T-helper 22 cell (primary cell): ENCODE measurements around the gene GLT1D1.
"Not testable (repeated sequence)": the region's sequence is repeated elsewhere in the genome, so short reads cannot be mapped to it uniquely, and the experiment has no call there.

ENCODE experiments used
- DNase-seq: peaks from one replicate; pipeline ENCODE4 v3.0.0-alpha.2; 2020; ENCODE audit warnings: low read depth

GLT1D1 gene

DNA sequence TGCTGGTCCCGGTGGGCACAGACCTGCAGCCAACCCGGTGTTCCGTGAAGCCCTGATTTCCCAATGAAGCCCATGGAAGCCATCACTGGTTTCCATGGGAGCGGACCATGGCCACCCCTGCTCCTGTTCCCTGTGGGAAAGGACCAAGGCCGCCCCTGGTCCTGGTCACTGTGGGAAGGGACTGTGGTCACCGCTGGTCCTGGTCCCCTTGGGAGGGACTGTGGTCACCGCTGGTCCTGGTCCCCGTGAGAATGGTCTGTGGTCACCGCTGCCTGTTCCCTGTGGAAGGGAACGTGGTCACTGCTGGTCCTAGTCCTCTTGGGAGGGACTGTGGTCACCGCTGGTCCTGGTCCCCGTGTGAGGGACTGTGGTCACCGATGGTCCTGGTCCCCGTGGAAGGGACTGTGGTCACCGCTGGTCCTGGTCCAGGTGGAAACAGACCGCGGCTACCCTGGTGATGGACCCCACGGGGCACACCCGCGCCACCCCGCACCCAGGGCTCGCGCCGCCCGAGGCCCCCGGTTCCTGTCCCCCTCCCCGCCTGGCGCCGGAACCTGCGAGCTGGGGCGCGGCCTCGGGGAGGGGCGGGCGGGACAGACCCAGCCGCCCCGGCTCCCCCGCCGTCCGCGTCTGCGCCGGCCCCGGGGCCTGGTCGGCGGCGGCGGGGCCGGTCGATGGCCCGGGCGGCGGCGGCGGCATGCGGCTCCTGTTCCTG lies at the start of gene GLT1D1:
Gene GLT1D1, plus strand, starts transcription at position 594 of the 715 bp plus-strand sequence. Its CDS starts 104 bp downstream, at position 698.
- DNase-seq, result no peak

DNA sequence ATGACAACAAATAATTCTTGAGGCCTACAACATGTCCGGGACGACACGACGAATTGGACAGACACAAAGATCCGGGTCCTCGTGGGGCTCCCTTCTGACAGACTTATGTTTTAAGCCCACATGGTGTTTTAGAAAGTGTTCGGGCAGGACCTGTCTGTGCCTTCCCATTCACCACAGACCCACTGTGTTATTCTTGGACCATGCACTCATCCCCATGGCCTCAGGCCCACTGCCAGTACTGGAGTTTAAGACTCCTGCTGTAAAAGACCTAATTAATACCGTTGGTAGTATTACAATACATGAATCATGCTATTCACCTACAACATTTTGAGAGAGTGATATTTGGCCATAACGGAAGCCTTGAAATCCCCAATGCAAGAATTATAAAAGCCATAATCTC lies 49.5 kb upstream of the GLT1D1 start:
- DNase-seq, result no peak

DNA sequence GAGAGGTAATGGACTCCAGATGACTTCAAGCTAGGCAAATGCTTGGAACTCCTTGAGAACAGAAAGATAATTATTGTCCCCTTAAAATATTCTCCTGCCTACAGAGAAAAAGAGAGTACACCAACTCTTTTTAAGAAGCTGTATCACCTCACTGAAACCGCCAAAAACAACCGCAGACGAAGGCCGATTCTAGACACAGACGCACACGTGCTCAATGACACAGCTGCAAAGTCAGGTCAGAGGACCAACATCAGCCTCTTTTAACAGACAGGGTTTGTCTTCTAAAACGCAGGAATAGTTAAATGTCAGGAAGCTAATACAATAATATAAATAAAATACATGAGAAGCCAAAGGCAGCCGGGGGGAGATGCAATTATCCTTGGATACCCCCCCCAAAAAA lies 48.5 kb upstream of the GLT1D1 start:
- no peak for DNase-seq

DNA sequence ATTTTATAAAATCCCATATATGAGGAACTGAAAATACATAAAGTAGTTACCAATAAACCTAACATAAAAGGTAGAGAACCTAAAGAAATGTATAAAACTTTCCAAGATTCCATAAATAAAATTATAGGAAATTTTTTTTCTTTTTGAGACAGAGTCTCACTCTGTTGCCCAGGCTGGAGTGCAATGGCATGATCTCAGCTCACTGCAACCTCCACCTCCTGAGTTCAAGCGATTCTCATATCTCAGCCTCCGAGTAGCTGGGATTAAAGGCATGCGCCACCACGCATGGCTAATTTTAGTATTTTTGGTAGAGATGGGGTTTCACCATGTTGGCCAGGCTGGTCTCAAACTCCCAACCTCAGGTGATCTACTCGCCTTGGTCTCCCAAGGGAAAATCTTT lies 47.9 kb upstream of the GLT1D1 start:
- not testable (repeated sequence) for DNase-seq

DNA sequence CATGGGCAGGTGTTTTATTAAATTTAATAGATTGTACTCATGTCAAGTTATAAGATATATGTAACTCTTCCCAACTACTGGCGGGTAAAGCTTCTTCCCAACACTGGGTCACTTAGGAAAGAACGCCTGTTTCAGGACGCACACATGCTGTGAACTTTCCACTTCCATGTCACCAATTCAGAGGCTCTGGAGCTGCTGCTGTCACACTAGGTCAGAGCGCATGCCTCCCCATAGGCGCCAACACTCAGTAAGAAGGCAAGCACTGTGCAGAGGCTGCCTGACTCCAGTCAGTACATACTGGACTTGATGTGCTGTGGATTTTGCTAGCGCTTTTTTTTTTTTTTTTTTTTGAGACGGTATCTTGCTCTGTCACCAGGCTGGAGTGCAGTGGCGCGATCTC lies 46.7 kb upstream of the GLT1D1 start:
- DNase-seq, result no peak

DNA sequence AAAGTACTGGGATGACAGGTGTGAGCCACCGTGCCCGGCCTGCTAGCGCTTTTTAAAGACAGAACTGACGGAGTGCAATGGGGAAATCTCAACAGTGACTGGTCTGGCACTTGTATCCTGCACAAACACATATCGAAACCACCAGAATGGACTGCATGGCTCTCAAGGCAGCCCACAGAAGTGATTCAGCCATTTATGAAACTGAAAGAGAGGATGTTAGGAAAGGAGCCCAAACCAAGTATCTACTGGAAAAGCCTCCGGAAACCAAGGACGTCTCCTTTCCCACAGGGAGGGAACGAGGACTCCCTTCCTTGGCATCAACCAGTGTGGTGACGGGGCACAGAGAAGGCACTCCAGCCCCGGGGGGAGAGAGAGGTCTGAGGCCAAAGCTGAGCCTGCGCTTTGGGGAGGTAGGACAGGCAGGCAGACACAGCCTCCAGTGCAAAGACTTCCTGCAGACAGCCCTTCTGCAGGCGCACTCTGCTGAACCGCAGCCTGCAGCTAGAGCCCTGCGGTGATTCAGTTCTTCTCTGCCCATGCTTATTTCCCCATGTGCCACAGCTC lies 46.0 kb upstream of the GLT1D1 start:
- DNase-seq, result no peak

DNA sequence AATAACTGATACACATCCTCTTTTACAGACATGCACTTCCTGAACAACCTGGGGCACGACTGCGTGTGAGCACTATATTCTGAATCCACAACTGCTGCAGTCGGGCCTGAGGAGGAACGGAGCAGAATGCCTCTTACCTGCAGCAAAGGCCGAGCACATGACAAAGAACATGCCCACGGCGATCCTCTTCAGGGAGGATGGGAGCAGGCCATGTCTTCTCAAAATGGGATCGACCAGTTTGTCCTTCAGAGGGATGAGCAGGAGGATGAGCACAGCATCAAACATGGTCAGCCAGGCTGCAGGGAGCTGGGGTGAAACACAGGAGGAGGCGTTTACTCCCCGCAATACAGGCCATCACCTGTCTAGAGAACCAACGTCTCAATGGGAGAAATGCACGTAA lies 44.6 kb upstream of the GLT1D1 start:
- no peak for DNase-seq

DNA sequence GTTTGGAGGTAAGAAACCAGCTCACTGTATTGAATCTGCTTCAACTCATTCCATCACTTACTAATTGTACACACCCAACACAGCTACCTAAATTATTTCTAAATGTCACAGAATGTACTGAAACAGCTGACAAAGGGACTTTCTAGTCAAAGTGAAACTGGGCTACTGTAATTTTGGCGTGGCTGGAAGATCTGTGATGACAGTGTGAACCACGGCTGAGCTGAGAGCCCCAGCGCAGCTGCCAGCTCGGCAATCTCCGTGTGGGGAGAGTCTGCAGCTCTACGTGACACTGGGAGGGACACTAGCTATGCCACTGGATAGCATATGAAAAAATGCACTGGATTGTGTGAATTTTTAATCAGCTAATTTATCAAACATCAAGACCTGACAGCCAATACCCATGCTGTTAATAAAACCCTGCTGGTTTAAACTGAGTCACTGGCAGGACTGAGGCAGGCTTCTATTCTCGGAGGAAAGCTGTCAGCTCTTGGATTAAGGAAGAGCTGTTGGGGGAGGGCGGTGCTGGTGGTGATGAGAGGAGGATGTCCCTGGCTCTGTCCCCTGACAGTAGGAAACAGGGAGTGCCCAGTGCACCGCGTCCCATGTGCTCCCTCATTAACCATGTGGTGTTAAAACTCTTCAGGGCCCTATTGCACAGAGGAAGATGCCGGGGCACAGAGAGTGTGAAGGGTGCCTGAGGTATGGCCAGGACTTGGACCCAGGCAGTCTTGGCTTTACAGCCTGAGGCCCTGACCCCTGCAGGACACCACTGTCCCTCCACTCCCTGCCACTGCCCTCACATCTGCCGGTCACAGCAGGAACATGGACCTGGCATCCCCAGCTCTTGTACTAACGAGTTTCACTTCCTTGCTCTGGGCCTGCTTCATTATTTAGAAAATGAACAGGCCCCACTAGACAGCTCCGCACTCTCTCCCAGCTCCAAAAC lies 42.8 kb upstream of the GLT1D1 start:
- DNase-seq, result no peak

DNA sequence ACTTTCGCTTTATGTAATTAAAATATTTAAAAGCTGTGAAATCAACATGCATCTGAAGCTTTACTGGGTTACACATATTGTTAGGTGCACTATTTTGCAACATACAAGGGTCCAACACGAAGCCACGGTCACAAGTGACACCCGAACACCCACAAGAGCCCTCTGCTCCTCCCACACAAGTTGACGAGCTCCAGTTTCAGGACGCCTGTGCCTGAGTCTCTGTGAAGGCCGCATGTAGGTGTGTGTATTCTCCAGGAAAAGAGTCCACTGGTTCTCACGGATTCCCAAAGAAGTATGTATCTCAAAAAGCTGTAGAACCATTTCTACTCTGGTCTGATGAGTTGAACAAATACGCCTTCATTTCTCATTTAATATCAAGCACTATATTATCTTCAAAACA lies 41.5 kb upstream of the GLT1D1 start:
- no peak for DNase-seq

DNA sequence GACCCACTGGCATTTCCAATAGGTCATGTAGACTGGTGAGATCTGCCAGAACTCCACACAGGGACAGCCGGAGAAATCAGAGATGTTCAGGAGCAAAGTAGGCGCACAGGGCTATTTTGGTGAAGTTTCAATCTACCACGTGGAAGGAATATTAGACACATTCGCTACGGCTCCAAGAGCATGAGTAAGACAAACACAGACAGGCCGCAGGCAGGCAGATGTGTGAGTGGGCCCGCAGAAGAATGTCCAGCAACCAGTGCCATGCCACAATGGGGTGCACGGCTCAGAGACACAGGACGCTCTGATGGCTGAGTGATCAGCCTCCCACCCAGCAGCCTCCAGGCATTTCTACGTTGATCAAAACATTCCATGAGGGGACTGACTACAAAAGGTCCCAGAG lies 39.9 kb upstream of the GLT1D1 start:
- DNase-seq, result no peak

DNA sequence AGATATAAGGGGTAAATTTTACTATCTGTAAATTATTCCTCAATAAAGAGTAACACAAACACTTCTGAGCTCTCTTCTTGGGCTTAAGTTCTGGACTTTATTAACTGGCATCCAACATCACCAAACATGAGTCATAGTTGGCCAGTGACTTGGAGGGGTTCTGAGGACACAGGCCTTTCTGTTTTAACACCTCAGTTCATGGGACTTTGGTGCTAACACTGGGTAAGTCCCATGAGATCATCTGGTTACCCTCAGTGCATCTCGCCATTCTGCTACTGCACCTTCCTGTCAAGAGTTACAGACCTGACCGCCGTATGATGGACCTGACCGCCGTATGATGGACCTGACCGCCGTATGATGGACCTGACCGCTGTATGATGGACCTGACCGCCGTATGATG lies 39.4 kb upstream of the GLT1D1 start:
- no peak for DNase-seq

DNA sequence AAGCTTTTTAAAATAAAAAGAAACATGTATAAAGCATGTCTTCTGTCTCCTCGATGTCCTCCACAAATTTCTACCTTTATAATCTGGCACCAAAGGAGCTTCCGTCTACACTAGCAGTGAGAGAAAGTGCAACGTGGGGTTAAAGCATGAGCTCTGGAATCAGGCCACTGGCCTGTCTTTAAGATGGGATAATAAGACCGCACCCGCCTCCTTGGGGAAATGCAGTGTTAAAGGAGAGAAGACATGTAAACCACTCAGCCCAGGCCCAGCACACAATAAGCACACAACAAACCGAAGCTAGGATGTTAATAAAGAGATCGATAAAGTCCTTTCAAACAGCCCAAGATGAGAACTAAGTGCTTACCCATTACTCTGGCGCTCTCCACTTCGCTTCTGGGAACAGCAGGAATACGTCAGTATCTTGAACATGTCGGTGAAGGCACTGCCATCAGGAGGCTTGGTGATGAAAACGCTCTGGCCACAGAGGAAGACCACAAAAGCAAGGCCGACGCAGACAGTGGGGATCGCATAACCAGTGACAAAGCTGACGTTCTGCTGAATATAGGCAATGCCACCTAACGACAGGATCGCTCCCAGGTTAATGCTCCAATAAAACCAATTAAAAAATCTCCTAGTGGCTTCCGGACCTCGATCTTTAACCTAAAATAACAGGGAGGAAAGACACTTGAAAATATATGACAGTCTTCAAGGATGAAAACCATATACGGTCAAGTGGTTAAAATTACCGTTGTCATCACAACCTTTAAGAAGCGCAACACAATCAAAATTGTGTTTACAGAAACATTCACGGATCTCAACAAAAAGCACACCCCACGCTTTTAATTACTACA lies 38.6 kb upstream of the GLT1D1 start:
- no peak for DNase-seq

DNA sequence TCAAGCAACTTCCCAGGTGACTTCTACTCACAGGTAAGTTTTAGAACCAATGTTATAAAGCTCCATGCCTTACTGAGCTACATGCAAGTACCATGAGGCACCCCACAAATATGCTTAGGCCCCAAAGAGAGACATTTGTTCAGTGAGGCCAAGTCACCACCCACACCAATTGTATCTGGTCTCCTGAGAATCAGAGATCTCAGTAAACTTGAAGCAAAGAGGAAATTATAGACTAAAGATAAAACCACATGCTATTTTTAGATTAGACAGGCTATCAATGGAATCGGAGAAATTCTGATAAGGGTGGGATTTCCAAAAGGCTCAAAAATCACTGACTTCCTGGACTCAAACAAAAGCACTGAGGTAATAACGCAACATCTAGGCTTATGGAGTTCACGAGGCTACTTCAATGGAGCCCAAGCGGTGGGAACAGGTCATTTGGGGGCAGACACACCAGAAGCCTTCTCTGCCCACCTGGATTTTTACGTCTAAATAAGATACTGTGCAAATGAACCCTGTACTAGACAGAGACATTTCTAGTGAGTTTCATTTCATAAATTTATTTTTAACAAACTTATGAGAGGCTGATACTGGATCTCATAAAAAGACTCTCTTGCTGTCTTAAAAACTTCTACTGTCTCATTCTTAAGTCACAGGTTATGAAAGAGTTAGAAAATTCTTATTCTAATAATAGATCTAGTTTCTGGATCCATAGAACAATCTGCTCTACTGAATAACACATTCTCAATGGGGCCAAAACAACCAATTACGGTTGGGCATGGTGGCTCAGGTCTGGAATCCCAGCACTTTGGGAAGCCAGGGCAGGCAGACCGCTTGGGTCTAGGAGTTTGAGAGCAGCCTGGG lies 37.3 kb upstream of the GLT1D1 start:
- DNase-seq, result no peak

DNA sequence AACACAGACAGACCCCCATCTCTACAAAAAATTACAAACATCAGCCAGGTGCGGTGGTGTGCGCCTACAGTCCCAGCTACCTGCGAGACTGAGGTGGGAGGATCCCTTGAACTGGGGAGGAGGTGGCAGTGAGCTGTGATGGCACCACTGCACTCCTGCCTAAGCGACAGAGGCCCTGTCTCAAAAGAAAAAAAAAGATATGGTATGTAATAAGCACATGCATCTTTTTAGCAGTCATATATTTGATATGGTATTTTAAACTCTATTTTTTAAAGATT lies 36.7 kb upstream of the GLT1D1 start:
- no peak for DNase-seq

DNA sequence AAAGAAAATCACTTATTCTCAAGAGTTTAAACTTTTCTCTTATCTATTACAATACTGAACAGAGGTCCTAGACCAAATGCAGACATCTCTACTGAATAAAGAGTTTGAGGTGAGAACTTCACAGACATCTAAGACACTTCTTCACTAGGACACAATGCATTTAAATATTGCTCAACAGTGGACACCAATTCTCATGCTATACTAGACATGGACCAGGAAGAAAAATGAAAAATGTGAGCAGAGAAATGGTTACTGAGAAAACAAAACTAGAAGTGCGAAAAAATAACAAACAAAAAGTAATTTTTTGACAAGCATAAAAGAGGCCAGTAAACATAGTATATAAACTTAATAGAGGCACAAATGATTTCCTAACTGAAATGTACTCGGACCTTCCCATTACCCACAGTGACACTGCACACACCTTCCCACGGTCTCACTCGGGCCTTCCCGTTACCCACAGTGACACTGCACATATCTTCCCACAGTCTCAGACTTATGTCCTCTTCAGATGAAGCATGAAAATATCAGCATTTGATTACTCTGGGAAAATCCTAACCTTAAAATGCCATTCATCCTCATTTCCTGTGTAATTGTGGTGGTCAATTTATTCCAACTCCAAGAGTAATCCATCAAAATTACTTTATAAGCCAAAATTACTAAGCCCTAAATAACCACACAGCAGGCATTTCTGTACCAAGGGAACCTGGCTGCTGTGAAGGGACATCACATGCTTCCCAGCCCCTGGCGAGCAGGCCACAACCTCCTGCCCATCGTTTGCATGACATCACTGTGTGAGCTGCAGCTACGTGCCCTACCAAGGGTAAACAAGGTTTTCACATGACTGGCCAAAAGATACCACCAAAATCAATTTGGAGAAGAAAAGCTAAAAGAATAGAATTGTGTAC lies 35.9 kb upstream of the GLT1D1 start:
- no peak for DNase-seq

DNA sequence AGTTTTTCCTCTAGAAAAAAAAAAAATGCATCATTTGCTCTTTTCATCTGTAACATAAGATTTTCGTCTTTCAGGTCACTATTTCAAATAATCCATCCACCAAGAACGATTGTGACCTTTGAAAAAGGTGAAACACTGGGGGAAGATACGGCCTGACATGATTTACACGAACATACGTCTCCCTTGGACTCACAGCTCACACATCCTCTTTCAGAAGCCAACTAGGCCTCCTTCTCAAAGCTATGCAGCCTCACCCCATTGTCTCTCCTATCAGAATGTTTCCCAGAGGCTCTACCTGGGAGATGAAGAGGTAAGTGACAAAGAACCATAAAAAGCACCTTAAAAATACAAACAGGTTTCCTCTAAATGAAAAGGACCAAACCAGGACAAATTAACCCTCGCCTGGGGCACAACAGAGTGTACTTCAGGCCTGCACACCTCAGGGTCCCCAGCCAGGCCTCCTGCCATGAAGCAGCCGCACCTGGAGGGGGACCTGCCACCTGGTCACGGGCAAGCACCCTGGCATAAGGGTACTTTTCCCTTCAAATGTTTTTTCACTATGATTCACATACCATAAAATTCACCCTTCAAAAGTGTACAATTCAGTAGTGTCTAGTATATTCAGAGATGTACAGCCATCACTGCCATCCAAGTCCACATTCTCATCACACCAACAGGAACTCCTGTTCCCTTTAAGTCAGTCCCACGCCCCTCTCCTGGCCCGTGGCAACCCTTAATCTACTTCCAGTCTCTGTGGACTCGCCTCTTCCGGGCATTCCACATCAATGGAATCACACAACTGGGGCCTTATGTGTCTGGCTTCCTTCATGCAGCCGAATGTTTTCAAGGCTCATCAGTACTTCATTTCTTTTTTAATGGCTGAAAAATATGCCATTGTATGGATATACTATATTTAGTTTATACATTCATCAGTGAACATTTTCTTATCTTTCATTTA lies 34.9 kb upstream of the GLT1D1 start:
- no peak for DNase-seq

DNA sequence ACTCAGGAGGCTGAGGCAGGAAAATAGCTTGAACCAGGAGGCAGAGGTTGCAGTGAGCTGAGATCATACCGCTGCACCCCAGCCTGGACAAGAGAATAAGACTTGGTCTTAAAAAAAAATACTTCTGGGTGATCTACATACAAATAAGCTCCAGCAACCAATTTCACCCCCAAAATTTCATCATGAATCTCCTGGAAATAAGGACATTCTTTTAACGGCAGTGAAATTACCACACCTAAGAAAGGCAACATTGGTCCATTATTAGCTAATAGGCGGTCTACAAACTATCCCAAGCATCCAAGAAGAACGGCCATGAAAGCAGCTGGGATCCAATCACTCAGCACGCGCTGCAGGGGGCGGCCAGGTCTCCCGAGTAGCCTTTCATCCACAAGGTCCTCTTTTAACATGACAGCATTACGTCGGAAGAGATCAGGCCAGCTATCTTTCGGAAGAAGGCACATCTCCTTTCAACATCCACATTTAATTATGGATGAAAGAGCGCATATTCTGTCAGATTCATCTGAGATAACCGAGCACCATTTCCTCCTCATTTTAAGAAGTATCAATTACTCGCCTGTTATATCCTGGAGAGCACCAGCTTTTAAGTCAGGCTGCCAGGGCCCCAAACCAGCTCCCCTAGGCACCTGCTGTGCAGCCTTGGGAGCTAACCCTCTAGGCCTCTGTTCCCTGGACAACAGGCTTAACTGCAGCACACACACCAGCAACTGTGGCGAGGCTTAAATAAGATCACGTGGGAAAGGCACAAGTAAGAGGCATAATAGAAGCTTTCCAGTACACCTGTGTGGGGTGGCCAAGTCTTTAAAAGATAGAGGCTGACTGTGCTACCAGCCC lies 33.8 kb upstream of the GLT1D1 start:
- no peak for DNase-seq

DNA sequence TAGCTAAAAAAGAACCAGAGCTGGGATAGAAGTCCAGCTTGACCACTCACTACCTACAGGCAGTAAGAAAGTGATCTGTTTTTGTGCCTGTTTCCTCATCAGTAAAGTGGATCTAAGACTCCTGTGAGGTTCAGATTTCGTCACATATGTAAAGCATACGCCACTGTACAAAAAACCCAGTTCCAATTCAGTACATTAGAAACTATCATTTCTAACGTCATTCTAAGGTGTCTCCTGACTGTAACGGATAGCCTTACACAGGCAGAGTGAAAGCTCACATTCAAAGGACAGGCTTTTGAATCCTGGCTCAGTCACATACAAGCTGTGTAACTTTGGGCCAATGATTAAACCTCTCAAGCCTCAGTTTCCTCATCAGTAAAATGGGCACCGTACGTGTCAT lies 33.0 kb upstream of the GLT1D1 start:
- no peak for DNase-seq
